ELF-1 (cell line): ENCODE measurements around the gene ZNF727.
"Not testable (repeated sequence)": the region's sequence is repeated elsewhere in the genome, so short reads cannot be mapped to it uniquely, and the experiment has no call there.

Experiments used
- DNase-seq: peaks from one replicate; pipeline ENCODE4 v3.0.0-alpha.2; 2016; ENCODE audit warnings: low read depth, low spot score

Gene ZNF727

DNA sequence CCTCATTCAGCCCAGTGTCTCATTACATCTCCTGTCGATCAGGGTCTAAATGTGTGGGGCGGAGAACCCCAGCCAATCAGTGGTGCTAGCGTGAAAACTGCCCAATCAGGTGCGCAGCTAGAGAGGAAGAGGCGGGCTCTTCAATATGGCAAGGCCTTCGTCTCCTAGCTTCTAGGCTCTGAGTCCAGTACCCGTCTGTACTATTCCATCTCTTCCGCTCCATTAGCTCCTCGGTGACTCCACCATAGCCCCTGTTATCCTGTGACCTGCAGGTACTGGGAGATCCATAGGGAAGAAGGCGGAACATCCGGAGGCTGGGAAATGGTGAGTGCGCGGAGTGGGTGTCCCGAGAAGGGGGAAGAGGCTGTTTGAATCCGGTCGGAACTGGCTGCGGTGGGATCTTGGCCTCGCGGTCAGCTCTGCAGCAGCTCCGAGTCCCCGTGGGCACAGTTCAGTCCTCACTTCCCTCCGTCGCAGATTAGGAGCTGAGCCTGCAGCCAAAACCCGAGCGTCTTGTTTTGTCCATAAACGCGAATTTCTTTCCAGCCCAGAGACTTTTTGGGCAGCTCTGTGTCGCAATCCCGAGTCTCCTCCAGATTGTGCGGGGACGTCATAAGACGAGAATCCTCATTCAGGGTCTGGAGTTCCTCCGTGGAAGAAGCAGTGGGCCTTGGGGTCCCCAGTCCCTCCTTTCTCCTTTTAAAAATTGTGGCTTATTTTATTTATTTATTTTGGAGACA is at the start of gene ZNF727:
TSS of gene ZNF727 (plus strand) at position 134 of the 740 bp plus-strand sequence. CDS start at position 322, 188 bp downstream.
- no peak for DNase-seq

DNA sequence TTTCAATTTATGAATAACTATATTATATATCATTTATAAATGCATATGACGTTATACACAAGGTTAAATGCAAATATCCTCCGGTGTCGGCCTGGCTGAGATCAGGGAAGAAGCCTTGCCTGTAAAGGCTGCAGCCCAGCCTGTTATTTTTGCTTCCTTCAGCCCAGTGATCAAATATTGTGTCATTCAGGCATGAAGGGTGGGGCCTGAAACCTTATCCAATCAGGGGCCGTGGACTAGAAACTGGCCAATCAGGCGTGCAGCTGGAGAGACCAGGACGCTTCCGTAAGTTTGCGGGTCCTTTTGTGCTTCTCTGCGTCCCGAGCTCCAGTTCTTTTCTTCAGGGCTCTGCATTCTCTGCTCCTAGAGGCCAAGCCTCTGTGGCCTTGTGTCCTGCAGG is 46.7 kb upstream of the ZNF727 start, which contains the start of gene ZNF722:
TSS of gene ZNF722 (plus strand) at position 301 of the 400 bp plus-strand sequence. CDS start 113 bp downstream, outside the sequence.
- no peak for DNase-seq

DNA sequence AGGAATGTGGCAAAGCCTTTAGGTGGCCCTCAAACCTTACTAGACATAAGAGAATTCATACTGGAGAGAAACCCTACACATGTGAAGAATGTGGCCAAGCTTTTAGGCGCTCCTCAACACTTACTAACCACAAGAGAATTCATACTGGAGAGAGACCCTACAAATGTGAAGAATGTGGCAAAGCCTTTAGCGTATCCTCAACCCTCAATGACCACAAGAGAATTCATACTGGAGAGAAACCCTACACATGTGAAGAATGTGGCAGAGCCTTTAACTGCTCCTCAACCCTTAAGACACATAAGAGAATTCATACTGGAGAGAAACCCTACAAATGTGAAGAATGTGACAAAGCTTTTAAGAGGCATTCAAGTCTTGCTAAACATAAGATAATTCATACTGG is 29.7 kb upstream of the ZNF727 start:
- DNase-seq, result not testable (repeated sequence)

DNA sequence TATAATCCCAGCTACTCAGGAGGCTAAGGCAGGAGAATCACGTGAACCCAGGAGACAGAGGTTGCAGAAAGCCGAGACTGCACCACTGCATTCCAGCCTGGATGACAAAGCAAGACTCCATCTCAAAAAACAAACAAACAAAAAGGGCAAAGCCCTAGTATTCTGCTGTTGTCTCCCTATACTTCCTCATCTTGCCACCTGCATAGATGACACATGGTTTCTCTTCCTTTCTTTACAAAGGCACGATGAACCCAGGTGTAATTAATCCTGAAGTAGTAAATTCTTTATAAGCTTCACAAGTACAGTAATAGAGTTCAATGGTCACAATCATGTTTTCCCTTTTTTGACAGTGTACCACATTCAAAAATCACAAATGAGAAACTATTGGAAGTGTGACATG is 9.8 kb upstream of the ZNF727 start:
- DNase-seq, result no peak

DNA sequence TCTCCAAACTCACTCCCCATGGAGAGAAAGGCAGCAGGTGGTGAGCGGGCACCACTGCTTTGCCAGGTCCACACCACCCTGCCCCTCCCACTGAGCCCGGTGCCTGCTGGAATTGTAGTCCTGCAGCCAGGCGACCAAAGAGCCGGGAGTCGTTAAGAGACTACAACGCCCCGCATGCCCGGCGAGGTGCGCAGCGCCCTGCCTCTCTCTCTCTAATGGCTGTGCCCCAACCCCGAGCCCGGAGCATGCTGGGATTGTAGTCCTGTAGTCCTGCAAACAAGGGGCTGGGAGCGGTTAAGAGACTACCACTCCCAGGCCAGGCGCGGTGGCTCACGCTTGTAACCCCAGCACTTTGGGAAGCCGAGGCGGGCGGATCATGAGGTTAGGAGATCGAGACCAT is 8.1 kb upstream of the ZNF727 start:
- DNase-seq, result no peak

DNA sequence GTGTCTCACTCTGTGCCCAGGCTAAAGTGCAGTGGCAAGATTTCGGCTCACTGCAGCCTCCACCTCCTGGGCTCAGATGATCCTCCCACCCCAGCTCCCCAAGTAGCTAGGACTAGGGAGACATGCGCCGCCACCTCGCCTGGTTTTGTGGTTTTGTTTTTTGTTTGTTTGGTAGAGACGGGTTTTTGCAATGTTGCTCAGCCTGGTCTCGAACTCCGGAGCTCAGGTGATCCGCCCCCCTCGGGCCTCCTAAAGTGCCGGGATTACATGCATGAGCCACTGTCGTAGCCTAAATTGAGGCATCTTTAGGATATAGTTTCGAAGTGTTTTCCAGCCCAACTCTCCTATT is 781 bp downstream of the ZNF727 start:
- DNase-seq, result no peak

DNA sequence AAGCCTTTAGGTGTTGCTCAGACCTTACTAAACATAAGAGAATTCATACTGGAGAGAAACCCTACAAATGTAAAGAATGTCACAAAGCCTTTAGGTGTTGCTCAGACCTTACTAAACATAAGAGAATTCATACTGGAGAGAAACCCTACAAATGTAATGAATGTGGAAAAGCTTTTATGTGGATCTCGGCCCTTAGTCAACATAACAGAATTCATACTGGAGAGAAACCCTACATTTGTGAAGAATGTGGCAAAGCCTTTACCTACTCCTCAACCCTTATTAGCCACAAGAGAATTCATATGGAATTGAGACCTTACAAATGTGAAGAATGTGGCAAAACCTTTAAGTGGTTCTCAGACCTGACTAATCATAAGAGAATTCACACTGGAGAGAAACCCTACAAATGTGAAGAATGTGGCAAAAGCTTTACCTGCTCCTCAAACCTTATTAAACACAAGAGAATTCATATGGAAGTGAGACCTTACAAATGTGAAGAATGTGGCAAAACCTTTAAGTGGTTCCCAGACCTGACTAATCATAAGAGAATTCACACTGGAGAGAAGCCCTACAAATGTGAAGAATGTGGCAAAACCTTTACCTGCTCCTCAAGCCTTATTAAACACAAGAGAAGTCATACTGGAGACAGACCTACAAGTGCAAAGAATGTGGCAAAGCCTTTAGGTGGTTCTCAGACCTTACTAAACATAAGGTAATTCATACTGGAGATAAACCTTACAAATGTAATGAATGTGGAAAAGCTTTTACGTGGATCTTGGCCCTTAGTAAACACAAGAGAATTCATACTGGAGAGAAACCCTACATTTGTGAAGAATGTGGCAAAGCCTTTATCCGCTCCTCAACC is 32.8 kb downstream of the ZNF727 start:
- DNase-seq, result not testable (repeated sequence)

DNA sequence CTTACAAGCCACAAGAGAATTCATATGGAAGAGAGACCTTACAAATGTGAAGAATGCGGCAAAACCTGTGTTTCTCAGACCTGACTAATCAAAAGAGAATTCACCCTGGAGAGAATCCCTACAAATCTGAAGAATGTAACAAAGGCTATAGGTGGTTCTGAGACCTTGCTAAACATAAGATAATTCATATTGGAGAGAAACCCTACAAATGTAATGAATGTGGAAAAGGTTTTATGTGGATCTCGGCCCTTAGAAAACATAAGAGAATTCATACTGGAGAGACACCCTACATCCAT is 33.4 kb downstream of the ZNF727 start:
- no peak for DNase-seq

DNA sequence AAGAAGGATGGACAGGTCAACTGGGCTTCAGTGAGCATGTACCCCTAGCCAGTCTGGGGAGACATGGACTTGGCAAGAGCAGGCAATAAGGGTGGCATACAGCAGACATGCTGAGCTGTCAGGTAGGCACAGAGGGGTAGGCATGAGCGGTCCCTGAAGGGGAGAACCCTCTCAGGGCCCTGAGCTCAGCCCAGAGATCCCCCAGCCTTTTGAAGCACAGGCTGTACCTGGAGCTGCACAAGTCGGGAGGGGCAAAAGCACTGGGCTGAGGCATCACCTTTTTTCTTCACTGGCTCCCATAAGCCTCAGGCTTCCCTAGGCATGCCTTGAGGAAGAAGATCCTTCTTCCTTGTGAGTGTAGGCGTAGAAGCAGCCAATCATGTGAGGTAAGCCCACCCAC is 42.3 kb downstream of the ZNF727 start:
- DNase-seq, result no peak

DNA sequence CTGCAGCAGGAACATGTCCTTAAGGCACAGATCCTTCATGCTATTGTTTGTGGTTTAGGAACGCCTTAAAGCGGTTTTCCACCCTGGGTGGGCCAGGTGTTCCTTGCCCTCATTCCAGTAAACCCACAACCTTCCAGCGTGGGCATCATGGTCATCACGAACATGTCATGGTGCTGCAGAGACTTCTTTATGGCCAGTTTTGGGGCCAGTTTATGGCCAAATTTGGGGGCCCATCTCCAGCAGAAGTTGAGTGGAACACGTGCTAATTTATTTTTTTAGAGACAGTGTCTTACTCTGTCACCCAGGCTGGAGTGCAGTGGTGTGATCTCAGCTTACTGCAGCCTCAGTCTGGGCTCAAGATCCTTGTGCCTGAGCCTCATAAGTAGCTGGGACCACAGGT is 43.6 kb downstream of the ZNF727 start:
- DNase-seq, result not testable (repeated sequence)
